Stimulated activated naive CD4-positive, alpha-beta T cell treated with Interleukin-2 at 50 U/mL for 16 hours (primary cell): ENCODE measurements around the gene ATP2A1.
A peak's percentile ranks its signal among the peaks of the same experiment; 100 is the strongest.
"Not testable (repeated sequence)": the region's sequence is repeated elsewhere in the genome, so short reads cannot be mapped to it uniquely, and the experiment has no call there.

ENCODE experiments used
- DNase-seq: peaks from one replicate; lab custom pipeline; 2025; lab: John Stamatoyannopoulos, UW

The ATP2A1 gene

DNA sequence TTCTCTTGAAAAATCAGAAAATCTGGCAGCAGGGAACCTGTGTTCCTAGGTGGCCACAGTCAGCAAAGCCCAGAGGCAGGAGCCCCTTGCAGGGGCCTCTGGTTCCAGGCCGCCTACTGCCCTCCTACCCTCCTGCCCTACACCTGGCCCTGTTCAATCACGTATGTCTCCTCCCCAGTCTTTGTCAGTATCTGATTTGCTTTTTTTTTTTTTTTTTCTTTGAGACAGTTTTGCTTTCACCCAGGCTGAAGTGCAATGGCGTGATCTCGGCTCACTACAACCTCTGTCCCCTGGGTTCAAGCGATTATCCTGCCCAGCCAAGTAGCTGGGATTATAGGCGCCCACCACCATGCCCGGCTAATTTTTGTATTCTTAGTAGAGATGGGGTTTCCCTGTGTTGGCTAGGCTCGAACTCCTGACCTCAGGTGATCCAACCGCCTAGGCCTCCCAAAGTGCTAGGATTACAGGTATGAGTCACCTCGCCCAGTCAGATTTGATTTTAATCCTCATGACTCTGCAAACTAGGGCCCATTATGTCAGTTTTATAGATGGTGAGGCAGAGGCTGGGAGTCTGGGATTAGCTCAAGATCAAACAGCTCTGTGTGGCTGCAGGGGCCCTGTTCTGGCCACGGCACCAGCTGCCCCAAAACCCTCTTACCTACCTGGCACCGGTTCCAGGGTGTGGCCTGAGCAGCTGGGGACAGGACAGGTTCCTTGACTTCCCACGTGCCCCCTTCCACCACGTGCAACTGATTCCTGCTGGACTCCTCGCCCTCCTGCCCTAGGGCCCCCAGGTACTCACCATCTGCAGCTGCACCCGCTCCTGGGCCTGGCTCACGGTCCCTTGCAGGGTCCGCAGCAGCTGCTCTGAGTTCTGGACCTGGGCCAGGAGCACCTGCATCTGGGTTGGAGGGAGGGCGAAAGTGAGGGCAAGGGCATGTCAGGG, 32.1 kb downstream of the ATP2A1 start:
- no peak for DNase-seq

DNA sequence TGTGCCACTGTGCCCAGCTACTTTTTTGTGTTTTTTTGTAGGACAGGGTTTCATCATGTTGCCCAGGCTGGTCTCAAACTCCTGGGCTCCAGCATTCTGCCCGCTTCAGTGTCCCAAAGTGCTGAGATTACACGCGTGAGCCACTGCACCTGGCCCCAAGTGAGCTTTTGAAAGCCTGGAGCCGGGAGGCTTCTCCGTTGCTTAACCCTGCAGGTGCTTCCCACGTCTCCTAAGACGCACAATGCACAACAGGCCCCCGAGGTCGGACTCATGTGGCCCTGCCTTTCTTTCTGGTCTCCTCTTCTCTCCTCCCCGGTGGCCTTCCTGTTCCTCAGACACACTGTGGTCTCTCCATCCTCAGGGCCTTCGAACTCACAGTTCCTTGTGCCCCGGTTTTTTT, 34.3 kb downstream of the ATP2A1 start:
- no peak for DNase-seq

GRCh38 chr16:28913946-28914724, 35.8 kb downstream of the ATP2A1 start:
- no peak for DNase-seq

DNA sequence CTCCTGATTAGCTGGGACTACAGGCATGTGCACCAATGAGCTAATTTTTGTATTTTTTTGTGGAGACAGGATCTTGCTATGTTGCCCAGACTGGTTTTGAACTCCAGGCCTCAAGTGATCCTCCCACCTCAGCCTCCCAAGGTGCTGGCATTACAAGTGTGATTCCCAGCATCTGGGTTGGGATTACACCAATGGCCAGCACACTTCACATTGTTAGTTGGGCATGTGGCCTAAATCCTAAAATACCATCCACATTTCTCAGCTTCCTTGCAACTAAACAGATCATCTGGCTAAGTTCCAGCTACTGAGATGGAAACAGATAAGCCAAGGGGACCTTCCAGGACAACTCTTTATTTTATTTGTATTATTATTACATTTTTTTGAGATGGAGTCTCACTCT, 36.9 kb downstream of the ATP2A1 start:
- no peak for DNase-seq

- no peak for DNase-seq
These were observed 38.8 kb downstream of the ATP2A1 start for GRCh38 chr16:28917095-28917494.

DNA sequence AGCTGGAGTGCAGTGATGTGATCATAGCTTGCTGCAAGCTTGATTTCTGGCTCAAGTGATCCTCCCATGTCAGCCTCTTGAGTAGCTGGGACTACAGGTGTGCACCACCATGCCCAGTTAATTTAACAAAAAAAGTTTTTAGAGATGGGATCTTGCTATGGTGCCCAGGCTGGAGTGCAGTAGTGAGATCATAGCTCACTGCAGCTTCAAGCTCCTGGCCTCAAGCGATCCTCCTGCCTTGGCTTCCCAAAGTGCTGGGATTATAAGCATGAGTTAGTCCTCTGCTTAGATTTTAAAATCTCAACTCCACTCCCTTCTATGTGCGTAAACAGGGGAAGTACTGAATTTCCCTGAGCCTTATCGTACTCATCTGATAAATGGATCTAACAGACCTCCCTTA, 40.4 kb downstream of the ATP2A1 start:
- no peak for DNase-seq

- DNase-seq: no peak
These were observed 44.9 kb downstream of the ATP2A1 start for GRCh38 chr16:28923231-28923587.

DNA sequence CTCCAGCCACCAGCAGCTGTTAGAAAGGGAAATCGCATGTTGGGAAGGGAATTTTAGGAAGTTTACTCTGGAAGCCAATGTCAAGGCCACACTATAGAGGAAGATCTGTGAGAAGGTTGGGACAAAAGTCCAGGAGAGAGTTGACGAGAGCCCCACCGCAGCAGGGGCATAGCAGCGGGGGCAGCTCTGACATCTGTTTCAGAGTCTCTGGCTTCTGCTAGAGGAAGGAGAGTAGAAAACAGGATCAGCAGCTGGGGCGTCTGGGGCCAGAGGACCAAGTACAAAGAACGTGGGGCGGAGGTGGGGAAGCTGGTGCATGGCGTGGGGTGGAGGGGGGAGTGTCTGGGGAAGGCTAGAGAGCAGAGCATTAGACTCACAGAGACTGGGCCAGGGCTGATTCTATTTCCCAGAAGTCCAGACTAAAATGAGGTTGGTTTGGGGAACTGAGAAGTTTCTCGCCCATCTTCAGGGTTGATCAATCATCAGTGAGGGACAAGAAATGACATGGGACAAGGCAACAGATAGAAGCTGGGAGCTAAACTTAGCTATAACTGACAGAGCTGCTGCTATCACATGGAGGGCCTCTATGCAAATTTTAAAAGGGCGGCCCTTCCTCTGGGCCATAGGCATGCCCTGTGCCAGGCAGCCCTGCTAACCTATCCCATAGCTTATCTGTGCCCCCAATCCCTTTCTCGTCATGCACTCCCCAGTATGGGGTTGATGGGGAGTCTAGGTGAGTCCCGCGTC, 45.5 kb downstream of the ATP2A1 start:
- DNase-seq: no peak

GRCh38 chr16:28924399-28924761, 46.1 kb downstream of the ATP2A1 start:
- DNase-seq: no peak

DNA sequence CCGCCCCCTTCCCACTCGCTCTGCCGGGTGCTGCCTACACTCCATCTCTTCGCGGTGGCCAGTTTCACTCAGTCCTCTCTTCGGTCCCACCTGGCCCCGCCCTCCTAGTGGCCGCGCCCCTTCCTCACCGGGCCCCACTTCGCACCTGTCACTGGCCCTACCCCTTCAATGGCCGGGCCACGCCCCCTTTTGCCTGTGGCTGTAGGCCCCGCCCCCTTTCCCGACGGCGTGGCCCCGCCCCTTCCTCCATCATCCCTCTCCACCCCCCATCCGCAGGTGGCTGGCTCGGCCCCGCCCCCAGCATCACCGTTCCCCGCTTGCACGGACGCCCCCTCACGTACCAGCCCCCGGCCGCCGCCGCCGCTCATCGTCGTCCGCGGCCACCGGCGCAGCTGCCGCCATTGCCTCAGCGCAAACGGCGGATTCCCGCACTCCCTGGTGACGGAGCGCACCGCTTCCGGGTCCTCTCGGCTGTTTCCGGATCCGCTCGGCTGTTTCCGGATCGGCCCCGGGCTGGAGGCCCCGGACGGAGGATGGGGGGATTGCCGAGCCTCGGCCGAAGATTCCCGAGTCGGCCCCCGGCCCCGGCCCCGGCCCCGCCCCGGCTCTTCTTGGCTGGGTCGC, 46.6 kb downstream of the ATP2A1 start, which contains the start of gene RABEP2:
Gene RABEP2 (minus strand): TSS at position 477 of the 624 bp plus-strand sequence. CDS start 75 bp downstream, at position 402.
- peak; percentile 95 for DNase-seq

- DNase-seq: peak; percentile 80
These were observed 47.3 kb downstream of the ATP2A1 start for GRCh38 chr16:28925386-28926228.

DNA sequence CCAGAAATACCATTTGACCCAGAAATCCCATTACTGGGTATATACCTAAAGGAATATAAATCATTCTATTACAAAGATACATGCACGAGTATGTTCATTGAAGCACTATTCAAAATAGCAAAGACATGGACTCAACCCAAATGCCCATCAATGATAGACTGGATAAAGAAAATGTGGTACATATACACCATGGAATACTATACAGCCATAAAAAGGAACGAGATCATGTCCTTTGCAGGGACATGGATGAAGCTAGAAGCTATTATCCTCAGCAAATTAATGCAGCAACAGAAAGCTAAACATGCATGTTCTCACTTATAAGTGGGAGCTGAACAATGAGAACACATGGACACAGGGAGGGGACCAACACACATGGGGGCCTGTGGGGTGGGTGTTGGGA, 48.0 kb downstream of the ATP2A1 start:
- not testable (repeated sequence) for DNase-seq

DNA sequence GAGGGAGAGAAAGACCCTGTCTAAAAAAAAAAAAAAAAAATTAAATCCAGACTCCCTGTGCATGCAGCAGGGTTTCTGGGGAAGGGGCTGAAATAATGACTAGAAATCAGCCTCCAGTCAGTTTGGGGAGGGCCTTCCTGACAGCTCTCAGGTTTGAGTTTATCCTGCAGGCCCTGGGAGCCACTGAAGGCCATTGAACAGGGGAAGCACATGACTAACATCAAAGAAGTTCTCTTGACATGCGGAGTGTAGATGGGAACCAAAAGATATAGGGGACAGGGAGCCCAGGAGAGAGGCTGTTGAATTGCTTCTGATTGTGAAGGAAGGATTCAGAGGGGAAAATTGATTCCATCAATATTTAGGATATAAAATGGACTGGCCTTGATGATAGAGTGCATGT, 49.5 kb downstream of the ATP2A1 start:
- no peak for DNase-seq

- DNase-seq: no peak
These were observed 51.9 kb downstream of the ATP2A1 start for GRCh38 chr16:28930203-28930602.

DNA sequence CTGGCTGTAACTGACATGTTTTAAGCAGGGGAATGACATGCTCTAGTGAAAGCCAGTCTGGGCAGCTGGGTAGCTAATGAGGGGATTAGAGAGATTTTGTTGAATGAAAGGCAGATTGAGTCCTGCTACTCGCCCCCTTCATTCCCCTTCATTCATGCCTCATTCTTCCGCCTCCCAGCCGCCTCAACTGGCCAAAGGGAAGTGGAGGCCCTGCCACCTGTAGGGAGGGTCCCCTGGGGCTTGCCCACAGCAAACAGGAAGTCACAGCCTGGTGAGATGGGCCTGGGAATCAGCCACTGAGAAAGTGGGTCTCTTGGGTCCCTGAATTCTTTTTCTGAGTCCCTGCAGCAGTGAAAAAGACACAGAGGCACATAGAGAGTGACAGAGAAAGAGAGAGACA, 52.4 kb downstream of the ATP2A1 start:
- no peak for DNase-seq

GRCh38 chr16:28931801-28932225, 53.5 kb downstream of the ATP2A1 start, which contains the start of gene CD19:
CD19 (plus strand) TSS chr16:28931971; CDS start chr16:28932001, 30 bp downstream.
- no peak for DNase-seq

DNA sequence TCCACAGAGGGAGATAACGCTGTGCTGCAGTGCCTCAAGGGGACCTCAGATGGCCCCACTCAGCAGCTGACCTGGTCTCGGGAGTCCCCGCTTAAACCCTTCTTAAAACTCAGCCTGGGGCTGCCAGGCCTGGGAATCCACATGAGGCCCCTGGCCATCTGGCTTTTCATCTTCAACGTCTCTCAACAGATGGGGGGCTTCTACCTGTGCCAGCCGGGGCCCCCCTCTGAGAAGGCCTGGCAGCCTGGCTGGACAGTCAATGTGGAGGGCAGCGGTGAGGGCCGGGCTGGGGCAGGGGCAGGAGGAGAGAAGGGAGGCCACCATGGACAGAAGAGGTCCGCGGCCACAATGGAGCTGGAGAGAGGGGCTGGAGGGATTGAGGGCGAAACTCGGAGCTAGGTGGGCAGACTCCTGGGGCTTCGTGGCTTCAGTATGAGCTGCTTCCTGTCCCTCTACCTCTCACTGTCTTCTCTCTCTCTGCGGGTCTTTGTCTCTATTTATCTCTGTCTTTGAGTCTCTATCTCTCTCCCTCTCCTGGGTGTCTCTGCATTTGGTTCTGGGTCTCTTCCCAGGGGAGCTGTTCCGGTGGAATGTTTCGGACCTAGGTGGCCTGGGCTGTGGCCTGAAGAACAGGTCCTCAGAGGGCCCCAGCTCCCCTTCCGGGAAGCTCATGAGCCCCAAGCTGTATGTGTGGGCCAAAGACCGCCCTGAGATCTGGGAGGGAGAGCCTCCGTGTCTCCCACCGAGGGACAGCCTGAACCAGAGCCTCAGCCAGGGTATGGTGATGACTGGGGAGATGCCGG, 54.3 kb downstream of the ATP2A1 start:
- DNase-seq: no peak

- DNase-seq: no peak
These were observed 54.9 kb downstream of the ATP2A1 start for GRCh38 chr16:28933171-28933570.

DNA sequence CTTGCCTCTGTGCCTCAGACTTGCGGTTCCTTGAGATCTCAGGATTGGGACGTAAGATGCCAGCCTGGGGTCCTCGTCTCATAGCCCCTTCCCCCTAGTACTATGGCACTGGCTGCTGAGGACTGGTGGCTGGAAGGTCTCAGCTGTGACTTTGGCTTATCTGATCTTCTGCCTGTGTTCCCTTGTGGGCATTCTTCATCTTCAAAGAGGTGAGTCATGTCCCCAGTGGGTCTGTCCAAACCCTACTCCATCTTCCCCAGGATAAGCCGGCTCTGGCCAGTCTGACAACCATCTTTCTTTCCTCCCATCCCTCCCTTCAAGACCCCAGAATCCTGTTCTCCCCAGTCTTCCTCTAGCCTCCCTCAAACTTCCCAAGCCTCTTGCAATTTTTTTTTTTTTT, 57.1 kb downstream of the ATP2A1 start:
- DNase-seq: no peak
